Measurements from ENCODE around the gene MAPK13.

DNA sequence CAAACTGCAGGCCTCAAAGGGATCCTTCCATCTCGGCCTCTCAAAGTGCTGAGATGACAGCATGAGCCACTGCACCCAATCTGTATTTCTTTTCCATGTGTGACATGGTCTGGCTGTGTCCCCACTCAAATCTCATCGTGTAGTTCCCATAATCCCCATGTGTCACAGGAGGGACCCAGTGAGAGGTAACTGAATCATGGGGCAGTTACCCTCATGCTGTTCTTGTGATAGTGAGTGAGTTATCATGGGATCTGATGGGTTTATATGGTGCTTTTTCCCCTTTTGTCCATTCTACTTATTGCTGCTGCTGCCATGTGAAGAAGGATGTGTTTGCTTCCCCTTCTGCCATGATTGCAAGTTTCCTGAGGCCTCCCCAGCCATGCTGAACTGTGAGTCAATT lies 55.9 kb downstream of the MAPK13 start:
- TF ChIP-seq, protein P1, sequence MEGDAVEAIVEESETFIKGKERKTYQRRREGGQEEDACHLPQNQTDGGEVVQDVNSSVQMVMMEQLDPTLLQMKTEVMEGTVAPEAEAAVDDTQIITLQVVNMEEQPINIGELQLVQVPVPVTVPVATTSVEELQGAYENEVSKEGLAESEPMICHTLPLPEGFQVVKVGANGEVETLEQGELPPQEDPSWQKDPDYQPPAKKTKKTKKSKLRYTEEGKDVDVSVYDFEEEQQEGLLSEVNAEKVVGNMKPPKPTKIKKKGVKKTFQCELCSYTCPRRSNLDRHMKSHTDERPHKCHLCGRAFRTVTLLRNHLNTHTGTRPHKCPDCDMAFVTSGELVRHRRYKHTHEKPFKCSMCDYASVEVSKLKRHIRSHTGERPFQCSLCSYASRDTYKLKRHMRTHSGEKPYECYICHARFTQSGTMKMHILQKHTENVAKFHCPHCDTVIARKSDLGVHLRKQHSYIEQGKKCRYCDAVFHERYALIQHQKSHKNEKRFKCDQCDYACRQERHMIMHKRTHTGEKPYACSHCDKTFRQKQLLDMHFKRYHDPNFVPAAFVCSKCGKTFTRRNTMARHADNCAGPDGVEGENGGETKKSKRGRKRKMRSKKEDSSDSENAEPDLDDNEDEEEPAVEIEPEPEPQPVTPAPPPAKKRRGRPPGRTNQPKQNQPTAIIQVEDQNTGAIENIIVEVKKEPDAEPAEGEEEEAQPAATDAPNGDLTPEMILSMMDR (IDR thresholded peaks at IDR 0.05; ENCODE audit: low read depth, low read length, missing input control), result no peak
- TF ChIP-seq SP1 (IDR thresholded peaks at IDR 0.05), result no peak
- TF ChIP-seq, protein P2, sequence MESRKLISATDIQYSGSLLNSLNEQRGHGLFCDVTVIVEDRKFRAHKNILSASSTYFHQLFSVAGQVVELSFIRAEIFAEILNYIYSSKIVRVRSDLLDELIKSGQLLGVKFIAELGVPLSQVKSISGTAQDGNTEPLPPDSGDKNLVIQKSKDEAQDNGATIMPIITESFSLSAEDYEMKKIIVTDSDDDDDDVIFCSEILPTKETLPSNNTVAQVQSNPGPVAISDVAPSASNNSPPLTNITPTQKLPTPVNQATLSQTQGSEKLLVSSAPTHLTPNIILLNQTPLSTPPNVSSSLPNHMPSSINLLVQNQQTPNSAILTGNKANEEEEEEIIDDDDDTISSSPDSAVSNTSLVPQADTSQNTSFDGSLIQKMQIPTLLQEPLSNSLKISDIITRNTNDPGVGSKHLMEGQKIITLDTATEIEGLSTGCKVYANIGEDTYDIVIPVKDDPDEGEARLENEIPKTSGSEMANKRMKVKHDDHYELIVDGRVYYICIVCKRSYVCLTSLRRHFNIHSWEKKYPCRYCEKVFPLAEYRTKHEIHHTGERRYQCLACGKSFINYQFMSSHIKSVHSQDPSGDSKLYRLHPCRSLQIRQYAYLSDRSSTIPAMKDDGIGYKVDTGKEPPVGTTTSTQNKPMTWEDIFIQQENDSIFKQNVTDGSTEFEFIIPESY (IDR thresholded peaks at IDR 0.05), result no peak
- no peak for TF ChIP-seq HNF4A (conservative IDR thresholded peaks at IDR 0.05)
- no peak for TF ChIP-seq JUND (IDR thresholded peaks at IDR 0.05)
- TF ChIP-seq, protein P3, sequence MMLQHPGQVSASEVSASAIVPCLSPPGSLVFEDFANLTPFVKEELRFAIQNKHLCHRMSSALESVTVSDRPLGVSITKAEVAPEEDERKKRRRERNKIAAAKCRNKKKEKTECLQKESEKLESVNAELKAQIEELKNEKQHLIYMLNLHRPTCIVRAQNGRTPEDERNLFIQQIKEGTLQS (IDR thresholded peaks at IDR 0.05), result no peak
- TF ChIP-seq YY1 (IDR thresholded peaks at IDR 0.05), result no peak
- TF ChIP-seq FOXA1 (IDR thresholded peaks at IDR 0.05), result no peak

All from liver (tissue), 3 donors.